AG09319 (cell line): ENCODE measurements around the gene CNTNAP2.

Experiments used
- DNase-seq: peaks from one replicate; pipeline ENCODE4 v3.0.0-alpha.2; 2010; ENCODE audit warnings: low read depth; ENCODE audit errors: extremely low read depth
- CTCF ChIP-seq: IDR thresholded peaks from 2 replicates; pipeline ENCODE4 v1.5.1; 2011; ENCODE audit warnings: low read depth, mild to moderate bottlenecking, inconsistent platforms, low read length, moderate library complexity

CNTNAP2 gene

GRCh38 chr7:147859486-147859885 lies 1742.9 kb downstream of the CNTNAP2 start:
- TF ChIP-seq CTCF: no peak
- DNase-seq: no peak

- no peak for DNase-seq
Measured at GRCh38 chr7:147861058-147861716, 1744.6 kb downstream of the CNTNAP2 start.

GRCh38 chr7:147861945-147862344 lies 1745.3 kb downstream of the CNTNAP2 start:
- TF ChIP-seq CTCF: no peak

More at GRCh38 chr7:147861058-147861716, 1744.6 kb downstream of the CNTNAP2 start:
- TF ChIP-seq CTCF: no peak

GRCh38 chr7:147869456-147869855 lies 1752.9 kb downstream of the CNTNAP2 start:
- TF ChIP-seq CTCF: no peak
- DNase-seq: no peak

More at GRCh38 chr7:147861945-147862344, 1745.3 kb downstream of the CNTNAP2 start:
- DNase-seq: no peak

- no peak for TF ChIP-seq CTCF
- DNase-seq: no peak
Measured at GRCh38 chr7:147878912-147879661, 1762.5 kb downstream of the CNTNAP2 start.

- no peak for TF ChIP-seq CTCF
- DNase-seq: no peak
Measured at GRCh38 chr7:147885869-147886268, 1769.3 kb downstream of the CNTNAP2 start.

GRCh38 chr7:147894271-147894670 lies 1777.7 kb downstream of the CNTNAP2 start:
- no peak for TF ChIP-seq CTCF
- DNase-seq: no peak
